ENCODE measurements around the gene ACTR8. TPM values are rescaled to one million over a fixed set of nuclear protein-coding genes. Genes with fewer than 3 reads are reported as not detected.

ACTR8 gene
- total and polyA plus RNA-seq, 2 of the 13 experiments (the other 11 are each of a cell fraction or from before 2014, with no cell fraction given), result 15.5 to 29.0 TPM

GRCh38 chr3:53859178-53859577, 22.8 kb downstream of the ACTR8 start (continued):
- TF ChIP-seq STAT6 (CRISPR knock-in tag; IDR thresholded peaks at IDR 0.05; ENCODE audit: borderline replicate concordance), result no peak

- BruUV-seq (replicated peaks), result TSS peak; percentile 1
- ChIA-PET CTCF (ENCODE audit: low intra/inter-chr PET ratio, low total read pairs) (no interaction called here), POLR2A (interaction anchor here (7.5 kb wide), 1 partner anchor 14 kb away, joined by 39 read pairs; no protein-coding TSS in a partner anchor)
- H3K4me3 ChIP-seq (replicated peaks in 1 of 3; ENCODE audit: insufficient read depth in 1 of 3, low read depth in 2 of 3, low read length in 3 of 3), result no peak overlapping the region
- H2AFZ ChIP-seq (ENCODE audit: low read length), result no peak overlapping the region
- no peaks in the 10 kb centered on the region for H3K27me3 ChIP-seq (ENCODE audit: control insufficient read depth in 1 of 2, insufficient read depth in 2 of 2, low read length in 2 of 2)
- no peaks in the 10 kb centered on the region for H3K79me2 ChIP-seq (ENCODE audit: insufficient read depth, low read length)
- no peak for TF ChIP-seq ZNF513 (CRISPR knock-in tag; conservative IDR thresholded peaks at IDR 0.05)
- TF ChIP-seq POLR2G (IDR thresholded peaks at IDR 0.05; ENCODE audit: low read depth, low read length), result 0 out of 2 replicates have a peak, but pooled peaks have one; percentile 29
- no peak overlapping the region for H3K9ac ChIP-seq (ENCODE audit: insufficient read depth, low read depth, low read length)
- no peak overlapping the region for H3K27ac ChIP-seq (ENCODE audit: extremely low read length, insufficient read depth, low read length)
- no peak for FAIRE-seq
- H3K9me3 ChIP-seq (ENCODE audit: low read length), result no peaks in the 10 kb centered on the region
- H3K36me3 ChIP-seq (replicated peaks in 1 of 2; ENCODE audit: control insufficient read depth in 1 of 2, insufficient read depth in 2 of 2, low read length in 2 of 2), result peaks cover 35 to 80% of the 10 kb centered on the region in 2 experiments
- H3K4me2 ChIP-seq (ENCODE audit: low read depth, low read length), result no peak overlapping the region
- no peak for DNase-seq (ENCODE audit: low spot score)
- in situ Hi-C loops (cut with HindIII; ENCODE audit: extremely low pct_ligation_motif_present, low pct_unique_long_range_greater_than_20kb) (no loop called here), intact Hi-C loops (cut with micrococcal nuclease; ENCODE audit: unreplicated experiment) (no loop called here)
- peaks cover 24% of the 10 kb centered on the region for H3K4me1 ChIP-seq (ENCODE audit: insufficient read depth, low read length)
- peak; percentile 46 for ATAC-seq
- 82% methylated on average over 6 of the region's 7 CpGs for WGBS (ENCODE audit: low lambda C conversion rate)
- 0 out of 2 replicates have a peak, but pooled peaks cover 2% of the 10 kb centered on the region for H4K20me1 ChIP-seq (ENCODE audit: insufficient read depth, low read length)
Observed at GRCh38 chr3:53858096-53858741, 23.7 kb downstream of the ACTR8 start.

All from HepG2 (cell line).